Fibroblast of the aortic adventitia (primary cell): ENCODE data around the gene TTLL7. TPM values are rescaled to one million over a fixed set of nuclear protein-coding genes. Genes with fewer than 3 reads are reported as not detected.

Source experiments
- DNase-seq: peaks from one replicate; pipeline ENCODE4 v3.0.0-alpha.2; 2010; ENCODE audit warnings: low read depth
- H3K4me3 ChIP-seq: 2 replicates; pipeline ENCODE4 v1.5.1; 2011; ENCODE audit warnings: low read depth, mild to moderate bottlenecking, control low read depth, low read length, moderate library complexity
- CTCF ChIP-seq: IDR thresholded peaks from 2 replicates; pipeline ENCODE4 v1.5.1; 2011; ENCODE audit warnings: mild to moderate bottlenecking, low read length, control low read depth, inconsistent platforms; ENCODE audit not compliant: insufficient read depth
- total RNA-seq: library from RNA; depleted of rRNA; stranded (reverse); fragments of >200 nt; gene quantifications from 2 replicates; pipeline ENCODE4 v1.2.3, GENCODE V29; 2012; ENCODE audit warnings: low replicate concordance

The TTLL7 gene
- total RNA-seq, 1 donor = 20.9 TPM

- no peak for TF ChIP-seq CTCF
- H3K4me3 ChIP-seq = peak overlapping the region; percentile 86
- no peak for DNase-seq
These were observed 781 bp downstream of the TTLL7 start for GRCh38 chr1:83998205-83998497.

GRCh38 chr1:83997631-83998030, 1.3 kb downstream of the TTLL7 start:
- no peak overlapping the region for H3K4me3 ChIP-seq
- no peak for TF ChIP-seq CTCF
- DNase-seq = peak; percentile 30

DNA sequence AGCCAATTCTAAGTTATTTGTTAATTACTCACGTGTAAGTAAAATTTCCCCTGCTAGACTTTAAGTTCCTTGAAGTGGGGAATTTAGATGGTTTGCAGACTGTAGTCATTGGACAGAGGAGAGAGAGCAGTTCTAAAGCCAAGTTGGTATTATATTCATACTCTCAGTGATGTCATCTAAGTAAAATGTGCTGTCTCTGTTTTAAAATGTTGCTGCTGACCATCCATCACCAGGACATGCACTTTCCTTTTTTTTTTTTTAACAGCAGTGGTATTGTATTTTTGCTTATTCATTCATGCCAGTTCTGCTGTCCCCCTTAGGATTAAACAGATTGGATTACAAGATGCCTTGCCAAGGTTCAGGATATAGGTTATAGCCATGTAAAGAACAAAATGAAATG, 2.3 kb downstream of the TTLL7 start:
- no peak for TF ChIP-seq CTCF
- peak; percentile 79 for DNase-seq
- H3K4me3 ChIP-seq = no peak overlapping the region

DNA sequence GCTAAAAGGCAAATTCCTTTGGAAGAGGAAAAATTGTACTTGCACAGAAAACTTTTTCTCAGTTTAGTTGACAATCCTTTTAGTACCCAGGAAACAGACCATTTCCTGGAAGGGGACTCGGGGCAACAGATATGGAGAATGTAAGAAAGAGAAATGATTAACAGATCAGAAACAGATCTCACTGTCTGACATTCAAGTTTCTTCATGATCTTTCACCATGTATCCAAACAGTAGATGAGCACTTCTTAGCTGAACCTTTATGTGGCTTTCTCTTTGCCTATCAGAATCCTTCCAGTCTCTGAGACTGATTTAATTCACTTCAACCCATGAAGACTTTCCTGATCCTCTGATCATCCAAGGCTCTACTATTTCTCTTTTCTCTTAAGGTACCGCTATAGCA, 2.7 kb downstream of the TTLL7 start:
- no peak for DNase-seq
- TF ChIP-seq CTCF = no peak
- H3K4me3 ChIP-seq = no peak overlapping the region

GRCh38 chr1:83995649-83996048, 3.3 kb downstream of the TTLL7 start:
- no peak overlapping the region for H3K4me3 ChIP-seq
- DNase-seq = no peak
- TF ChIP-seq CTCF = no peak

GRCh38 chr1:83994111-83994510, 4.8 kb downstream of the TTLL7 start:
- H3K4me3 ChIP-seq = no peak overlapping the region
- no peak for TF ChIP-seq CTCF
- DNase-seq = no peak

GRCh38 chr1:83990734-83991133, 8.2 kb downstream of the TTLL7 start:
- no peak for DNase-seq
- TF ChIP-seq CTCF = no peak
- H3K4me3 ChIP-seq = no peak overlapping the region
